Superior temporal gyrus (tissue), 1 donor: ENCODE data around the gene GRN.
"Not testable (repeated sequence)": the region's sequence is repeated elsewhere in the genome, so short reads cannot be mapped to it uniquely, and the experiment has no call there.

Experiments
- DNase-seq: peaks from one replicate; pipeline ENCODE4 v3.0.0-alpha.2; 2016; ENCODE audit errors: extremely low spot score

GRN gene

DNA sequence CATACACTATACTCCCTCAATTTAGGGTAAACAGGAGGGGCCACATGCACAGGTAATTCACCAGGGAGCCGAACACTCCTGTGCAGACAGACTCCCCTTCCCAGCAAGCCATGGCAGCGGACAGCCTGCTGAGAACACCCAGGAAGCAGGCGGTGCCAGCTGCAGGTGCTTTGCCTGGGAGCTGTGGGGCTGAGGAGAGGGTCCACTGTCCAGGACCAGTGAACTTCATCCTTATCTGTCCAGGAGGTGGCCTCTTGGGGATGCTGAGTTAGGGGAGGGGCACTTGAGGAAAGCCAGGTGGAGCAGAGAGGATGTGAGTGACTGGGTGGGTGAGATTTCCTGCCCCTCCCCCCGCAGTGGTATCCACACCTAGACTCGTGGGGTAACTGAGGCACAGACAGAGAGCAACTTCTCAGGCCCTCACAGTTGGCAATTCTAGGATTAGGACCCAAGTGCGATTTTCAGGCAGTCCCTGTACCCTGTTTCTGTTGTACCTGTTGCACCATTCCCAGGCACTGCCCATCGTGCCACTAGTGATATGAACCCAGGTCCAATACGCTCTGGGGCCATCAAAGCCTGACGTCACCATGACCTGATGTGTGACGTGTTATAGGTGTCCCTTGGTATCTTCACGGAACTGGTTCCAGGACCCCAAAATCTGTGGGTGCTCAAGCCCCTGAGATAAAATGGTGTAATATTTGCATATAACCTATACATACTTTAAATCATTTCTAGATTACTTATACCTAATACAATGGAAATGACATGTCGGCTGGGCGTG, 1.2 kb downstream of the GRN start:
- DNase-seq, result no peak

DNA sequence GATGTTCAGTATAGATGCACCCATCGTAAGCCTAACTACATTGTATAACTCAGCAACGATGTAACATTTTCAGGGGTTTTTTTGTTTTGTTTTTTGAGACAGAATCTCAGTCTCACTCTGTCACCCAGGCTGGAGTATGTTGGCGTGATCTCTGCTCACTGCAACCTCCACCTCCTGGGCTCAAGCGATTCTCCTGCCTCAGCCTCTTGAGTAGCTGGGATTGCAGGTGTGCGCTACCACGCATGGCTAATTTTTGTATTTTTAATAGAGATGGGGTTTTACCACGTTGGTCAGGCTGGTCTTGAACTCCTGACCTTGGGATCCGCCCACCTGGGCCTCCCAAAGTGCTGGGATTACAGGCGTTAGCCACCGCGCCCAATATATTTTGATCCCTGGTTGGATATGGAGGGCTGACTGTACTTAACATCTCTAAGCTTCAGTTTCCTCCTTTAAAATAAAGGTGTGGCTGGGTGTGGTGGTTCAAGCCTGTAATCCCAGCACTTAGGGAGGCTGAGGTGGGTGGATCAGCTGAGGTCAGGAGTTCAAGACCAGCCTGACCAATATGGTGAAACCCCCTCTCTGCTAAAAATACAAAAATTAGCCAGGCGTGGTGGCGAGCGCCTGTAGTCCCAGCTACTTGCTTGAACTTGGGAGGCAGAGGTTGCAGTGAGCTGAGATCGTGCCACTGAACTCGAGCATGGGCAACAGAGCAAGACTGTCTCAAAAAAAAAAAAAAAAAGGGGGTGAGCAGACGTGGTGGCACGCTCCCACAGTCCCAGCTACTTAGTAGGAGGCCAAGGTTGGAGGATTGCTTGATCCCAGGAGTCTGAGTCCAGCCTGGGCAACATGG, 2.3 kb downstream of the GRN start:
- DNase-seq, result not testable (repeated sequence)

DNA sequence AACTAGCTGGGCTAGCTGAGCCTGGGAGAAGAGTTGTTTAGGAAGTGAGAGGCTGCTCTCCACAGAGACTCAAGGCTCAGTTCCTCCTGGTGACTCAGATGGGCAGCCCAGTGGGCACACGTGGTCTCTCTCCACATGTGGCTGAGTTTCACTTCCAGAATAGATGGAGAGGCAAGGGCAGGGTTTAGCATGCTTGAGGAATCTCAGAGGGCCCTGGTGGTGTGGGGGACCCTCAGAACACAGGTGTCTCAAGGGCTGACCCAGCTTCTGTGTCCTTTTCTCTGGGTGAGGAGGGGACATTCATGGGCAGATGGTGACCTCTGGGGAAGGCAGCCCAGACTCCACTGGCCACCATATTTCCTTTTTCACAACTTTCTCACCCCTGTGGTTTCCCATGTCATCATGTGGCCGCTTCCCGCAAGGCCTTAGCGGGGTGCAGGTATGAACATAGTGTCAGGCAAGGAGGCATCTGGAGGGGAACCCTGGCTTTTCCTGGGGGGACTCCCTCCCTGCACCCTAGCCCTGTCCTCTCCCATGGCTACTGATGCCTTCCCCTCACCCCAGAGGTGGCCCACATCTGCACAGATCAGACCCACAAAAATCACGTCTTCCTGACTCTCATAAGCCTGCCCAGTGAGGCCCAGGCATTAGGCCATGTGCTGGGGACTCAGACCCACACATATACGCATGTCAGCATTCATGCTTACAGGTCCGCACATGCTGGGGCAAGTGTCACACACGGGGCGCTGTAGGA, 3.3 kb downstream of the GRN start:
- DNase-seq, result peak; percentile 29

DNA sequence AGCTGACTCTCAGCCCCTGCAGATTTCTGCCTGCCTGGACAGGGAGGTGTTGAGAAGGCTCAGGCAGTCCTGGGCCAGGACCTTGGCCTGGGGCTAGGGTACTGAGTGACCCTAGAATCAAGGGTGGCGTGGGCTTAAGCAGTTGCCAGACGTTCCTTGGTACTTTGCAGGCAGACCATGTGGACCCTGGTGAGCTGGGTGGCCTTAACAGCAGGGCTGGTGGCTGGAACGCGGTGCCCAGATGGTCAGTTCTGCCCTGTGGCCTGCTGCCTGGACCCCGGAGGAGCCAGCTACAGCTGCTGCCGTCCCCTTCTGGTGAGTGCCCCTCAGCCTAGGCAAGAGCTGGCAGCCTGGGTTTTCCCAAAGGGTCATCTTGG, 3.9 kb downstream of the GRN start:
- DNase-seq, result no peak

DNA sequence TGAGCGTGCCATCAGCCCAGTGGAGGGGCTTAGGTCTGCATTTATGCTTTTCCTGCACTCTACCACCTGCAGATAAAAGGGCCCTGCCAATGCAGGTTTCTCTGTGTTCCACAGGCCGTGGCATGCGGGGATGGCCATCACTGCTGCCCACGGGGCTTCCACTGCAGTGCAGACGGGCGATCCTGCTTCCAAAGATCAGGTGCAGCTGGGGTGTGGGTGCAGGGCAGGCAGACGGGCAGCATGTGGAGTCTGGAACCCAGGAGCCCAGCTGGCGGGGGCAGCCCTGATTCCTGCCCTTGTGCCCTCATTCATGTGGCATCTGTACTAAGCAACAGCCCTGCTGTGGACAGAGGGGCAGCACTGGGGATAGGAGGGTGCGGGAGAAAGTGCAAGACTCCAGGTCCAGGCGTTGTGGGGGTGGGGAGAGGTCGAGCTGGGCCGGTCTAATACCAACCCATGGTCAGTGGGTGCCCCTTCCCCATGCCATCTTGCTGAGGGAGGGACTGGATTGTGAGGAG, 4.5 kb downstream of the GRN start:
- no peak for DNase-seq

DNA sequence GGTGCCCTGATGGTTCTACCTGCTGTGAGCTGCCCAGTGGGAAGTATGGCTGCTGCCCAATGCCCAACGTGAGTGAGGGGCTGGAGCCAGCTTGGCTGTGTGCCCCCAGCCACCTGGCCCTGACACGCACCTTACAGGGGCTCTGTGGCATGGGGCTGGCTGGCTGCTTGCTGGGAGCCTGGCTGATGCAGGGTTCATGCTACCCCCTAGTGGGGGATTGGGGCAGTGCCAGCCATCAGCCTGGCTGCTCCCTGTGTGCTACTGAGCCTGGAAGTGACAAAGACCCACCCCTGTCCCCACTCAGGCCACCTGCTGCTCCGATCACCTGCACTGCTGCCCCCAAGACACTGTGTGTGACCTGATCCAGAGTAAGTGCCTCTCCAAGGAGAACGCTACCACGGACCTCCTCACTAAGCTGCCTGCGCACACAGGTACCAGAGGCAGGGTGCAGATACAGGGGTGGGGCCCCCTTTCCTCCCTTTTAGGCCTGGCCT, 5.7 kb downstream of the GRN start:
- peak; percentile 79 for DNase-seq

DNA sequence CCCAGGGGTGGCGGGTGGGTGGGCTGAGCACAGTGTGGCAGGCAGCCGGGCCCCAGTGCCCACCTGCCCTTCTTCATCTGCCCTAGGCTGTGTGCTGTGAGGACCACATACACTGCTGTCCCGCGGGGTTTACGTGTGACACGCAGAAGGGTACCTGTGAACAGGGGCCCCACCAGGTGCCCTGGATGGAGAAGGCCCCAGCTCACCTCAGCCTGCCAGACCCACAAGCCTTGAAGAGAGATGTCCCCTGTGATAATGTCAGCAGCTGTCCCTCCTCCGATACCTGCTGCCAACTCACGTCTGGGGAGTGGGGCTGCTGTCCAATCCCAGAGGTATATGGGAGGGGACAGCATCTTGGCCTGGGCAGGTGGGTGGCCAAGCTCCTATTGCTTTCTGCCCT, 6.4 kb downstream of the GRN start:
- DNase-seq, result no peak

DNA sequence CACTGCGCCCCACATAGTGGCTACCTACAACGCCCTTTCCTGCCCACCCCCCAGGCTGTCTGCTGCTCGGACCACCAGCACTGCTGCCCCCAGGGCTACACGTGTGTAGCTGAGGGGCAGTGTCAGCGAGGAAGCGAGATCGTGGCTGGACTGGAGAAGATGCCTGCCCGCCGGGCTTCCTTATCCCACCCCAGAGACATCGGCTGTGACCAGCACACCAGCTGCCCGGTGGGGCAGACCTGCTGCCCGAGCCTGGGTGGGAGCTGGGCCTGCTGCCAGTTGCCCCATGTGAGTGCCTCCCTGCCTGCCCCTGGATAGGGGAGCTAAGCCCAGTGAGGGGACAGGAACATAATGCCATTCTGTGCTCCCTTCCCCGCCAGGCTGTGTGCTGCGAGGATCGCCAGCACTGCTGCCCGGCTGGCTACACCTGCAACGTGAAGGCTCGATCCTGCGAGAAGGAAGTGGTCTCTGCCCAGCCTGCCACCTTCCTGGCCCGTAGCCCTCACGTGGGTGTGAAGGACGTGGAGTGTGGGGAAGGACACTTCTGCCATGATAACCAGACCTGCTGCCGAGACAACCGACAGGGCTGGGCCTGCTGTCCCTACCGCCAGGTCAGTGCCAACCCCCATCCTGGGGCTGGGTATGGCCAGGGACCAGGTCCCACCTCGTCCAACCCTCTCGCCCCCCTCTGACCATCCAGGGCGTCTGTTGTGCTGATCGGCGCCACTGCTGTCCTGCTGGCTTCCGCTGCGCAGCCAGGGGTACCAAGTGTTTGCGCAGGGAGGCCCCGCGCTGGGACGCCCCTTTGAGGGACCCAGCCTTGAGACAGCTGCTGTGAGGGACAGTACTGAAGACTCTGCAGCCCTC, 7.1 kb downstream of the GRN start:
- DNase-seq, result no peak

DNA sequence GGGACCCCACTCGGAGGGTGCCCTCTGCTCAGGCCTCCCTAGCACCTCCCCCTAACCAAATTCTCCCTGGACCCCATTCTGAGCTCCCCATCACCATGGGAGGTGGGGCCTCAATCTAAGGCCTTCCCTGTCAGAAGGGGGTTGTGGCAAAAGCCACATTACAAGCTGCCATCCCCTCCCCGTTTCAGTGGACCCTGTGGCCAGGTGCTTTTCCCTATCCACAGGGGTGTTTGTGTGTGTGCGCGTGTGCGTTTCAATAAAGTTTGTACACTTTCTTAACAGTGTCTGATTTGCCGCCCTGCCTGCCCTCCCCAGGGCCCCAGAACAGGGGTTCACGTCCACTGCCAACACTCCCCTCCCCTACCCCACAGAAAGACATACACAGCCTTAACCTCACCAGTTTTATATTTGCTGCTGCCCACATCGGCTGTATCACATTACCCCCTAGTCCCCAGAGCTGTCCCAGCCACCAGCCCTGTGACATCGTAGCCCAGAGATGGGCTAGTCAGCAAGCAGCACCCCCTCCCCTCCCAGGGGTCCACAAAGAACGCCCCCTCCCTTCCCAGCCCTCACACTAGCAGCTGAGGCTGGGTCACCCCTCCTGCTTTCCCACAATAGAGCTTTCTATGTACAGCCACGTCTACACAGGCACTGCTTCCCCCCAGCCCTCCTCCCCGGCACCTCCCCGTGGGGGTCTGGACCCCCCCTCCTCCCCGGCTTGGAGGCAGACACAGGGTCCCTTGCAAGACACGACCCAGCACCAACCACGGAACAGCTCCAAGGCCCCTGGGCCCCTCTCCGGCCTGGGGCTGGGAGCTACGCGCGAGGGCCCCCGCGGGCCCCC, 7.9 kb downstream of the GRN start:
- DNase-seq, result no peak

DNA sequence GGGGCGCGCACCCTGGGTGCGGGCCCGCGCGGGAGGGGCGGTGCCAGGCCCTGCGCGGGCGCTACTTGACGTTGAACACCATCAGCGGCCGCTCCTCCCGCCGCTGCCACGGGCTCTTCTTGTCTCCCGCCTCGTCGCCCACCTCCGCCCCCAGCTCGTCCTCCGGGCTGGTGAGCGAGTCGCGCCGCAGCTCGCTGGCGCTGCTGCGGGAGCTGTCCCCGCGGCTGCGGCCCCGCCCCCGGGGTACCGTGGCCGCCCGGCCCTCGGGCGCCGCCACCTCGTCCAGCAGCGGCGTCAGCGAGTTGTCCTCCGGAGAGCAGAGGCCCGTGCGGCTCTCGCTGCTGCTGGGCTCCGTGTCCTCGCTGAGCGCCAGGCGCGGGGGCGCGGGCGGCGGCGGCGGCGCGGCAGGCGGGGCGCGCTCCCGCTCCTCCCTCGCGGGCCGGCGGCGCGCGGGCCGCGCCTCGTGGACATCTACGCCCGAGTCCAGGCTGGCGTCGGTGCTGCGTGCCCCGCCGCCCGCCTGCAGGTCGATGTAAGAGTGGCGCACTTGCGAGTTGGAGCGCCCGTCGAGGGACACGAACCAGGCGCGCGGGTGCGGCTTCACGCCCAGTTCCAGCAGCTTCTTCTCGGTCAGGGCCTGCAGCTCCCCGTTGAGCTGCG, 8.7 kb downstream of the GRN start:
- no peak for DNase-seq

DNA sequence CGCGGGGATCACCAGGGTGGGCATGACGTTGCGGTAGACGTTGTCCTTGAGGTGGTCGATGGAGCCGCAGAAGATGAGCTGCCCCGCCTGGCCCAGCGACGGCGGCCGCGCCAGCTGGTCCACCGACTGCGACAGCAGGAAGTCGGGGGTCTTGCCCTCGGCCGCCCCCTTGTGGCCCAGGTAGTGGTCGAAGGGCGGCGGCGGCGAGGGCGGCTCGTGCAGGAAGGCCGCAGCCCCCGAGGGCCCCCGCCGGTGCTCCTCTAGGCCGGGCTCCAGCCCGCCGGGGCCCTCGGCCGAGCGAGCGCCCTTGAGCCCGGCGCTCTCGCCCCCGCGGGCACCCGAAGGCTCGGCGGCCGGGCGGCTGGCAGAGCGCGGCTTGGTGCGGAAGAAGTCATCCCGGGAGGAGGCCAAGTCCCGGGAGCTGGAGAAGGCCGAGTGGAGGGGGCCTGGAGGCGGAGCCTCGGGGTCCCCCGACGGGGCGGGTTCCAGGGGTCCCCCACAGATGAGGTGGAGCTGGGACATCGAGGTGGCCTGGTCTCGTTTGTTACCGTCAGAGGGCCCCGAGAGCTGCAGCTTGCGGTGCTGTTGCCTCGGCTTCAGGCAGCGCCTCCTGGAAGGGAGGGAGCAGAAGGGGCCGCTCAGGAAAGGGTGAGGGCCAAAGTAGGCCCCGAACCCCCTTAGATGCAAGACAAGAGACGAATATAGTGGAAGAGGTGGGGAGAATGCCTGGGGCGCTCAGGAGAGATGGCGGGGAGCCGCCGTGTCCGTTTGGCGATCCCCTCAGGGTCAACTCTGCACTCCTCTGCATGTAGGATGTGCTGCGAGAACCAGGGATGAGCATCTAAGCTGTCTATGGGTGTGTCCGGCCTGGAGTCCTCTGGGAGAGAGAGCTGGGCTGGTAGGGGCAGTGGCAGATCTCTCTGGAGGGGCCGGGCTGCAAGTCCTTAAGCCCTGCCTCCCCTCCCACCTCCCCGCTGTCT, 9.8 kb downstream of the GRN start:
- no peak for DNase-seq

DNA sequence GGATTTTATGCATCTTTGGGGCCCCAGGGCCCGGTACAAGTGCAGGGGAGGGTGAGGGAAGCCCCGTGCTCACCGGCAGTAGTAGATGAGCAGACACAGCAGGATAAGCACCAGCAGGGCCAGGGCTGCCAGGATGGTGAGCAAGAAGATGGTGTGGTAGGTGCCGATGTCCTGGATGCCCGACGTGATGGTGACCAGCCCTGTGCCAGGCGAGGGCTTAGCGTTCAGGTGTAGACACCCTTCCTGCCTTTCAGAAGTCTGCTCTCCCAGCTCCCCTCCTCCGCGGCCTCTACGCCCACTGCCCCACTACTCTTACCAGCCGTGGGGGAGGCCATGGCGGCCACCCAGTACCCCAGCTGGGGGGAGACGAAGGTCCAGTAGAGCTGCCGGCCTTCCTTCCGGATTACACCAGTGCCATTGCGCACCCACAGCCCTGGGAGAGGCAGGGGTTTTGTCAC, 10.6 kb downstream of the GRN start:
- no peak for DNase-seq

DNA sequence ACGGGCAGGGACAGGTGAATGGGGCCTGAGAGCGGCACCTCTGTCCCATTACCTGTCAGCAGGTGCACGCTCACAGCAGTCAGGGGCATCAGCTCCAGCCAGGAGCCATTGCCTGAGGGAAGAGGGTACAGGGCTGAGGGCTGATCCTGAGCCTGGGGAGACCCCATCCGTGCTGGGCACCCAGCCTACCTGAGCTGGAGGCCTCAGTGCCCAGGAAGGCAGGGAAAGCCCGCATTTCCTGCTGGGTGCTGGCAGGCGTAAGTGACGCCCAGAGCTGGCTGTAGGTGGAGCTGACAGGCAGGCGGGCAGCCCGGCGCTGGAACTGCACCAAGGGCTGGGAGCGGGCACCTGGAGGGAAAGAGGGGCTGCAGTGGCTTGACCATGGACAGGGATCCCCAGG, 11.1 kb downstream of the GRN start:
- no peak for DNase-seq

DNA sequence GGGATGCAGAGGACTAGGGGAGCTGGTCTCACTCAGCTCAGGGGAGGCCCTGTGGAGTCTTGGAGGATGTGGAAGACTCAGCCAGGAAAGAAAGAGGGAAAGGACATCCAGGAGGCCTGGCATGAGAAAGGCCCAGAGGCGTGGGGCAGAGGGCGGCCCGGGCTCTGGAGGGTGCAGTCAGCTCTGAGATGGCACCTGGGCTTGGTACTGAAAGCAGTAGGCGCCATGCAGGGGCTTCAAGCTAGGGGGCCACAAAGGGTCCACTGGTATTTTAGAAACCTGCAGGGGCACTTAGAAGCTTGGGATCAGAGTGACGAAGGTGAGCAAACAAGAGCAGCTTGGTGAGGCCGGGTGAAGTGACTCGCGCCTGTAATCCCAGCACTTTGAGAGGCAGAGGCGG, 13.0 kb downstream of the GRN start:
- no peak for DNase-seq

DNA sequence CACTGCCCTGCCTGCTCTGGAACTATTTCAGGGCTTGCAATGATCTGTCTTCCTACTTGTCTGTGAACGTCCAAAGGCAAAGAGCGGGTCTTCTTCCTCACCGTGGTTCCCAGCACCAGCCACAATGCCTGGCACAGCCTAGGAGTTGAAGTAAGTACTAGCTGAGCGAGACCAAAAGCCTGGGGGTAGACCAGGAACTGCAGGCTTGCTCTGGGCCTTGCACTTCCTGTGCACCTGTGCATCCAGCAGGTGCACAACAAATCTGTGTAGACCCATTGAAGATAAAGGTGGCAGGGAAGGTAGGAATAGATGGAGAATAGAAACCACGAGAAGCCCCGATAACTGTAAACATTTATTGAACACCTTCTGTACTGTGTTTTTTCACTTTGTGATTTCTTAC, 13.9 kb downstream of the GRN start:
- DNase-seq, result no peak

DNA sequence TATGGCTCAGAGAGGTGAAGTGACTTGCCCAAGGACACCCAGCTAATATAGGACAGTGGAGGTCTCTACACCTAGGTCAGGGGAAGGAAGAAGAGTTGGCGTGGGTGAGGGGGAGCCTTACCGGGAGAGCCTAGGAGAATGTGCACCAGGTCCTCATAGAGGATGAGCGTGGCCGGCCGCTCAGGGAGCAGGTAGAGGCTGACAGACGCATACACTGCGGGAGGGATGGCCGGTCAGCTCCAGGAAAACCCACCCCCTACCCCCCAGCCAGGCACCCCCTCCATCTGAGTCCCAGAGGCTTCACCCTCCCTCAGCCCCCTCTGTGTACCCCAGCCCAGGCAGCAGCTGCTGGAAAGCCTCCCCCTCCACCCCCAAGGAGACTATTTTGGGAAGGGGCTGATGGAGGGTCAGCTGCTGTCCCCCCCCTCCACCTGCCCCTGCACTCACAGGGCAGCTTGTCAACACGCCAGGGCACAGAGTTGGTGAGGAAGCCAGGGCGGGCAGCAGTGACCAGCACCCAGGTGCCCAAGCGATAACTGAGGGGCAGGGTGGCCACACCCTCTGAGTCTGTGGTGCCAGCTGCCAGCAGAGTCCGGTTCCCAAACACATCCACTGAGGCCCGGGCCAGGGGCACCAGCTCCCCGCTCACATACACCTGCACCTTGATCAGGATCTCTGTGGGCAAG, 14.5 kb downstream of the GRN start:
- DNase-seq, result no peak

DNA sequence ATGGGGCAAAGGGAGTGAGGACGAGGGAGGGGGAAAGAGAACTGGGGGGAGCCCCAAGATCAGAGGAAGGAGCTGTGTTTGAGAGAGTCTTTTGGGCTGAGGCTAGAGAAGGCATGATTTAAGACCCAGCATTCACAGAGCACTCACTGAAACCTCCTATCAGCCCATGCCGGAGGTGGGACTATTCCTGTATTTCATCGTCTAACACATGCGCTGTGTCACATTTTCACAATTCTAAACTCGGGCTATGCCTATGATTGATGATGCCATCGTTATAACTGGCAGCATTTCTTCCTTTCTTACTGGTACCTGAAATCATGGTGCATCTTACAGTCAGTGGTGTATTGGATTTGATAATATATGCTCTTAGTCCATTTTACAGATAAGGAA, 15.0 kb downstream of the GRN start:
- no peak for DNase-seq

DNA sequence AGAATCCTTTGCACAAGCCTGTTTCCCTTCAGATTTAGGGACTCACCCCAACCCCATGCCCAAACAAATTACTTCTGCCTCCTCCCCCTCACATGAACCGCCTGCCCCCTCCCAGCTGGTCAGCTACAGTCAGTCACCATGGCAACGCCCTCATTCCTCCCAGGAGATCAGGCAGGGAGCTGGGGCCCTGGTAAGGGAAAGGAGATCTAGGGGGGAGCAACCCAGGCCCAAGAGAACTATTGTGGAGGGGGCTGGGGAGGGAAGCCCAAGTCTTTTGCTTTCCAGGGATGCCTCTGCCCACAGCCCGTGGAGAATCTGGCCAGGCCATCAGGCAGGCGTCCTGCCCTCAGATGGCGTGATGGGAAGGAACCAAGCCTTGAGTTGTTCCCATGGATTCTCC, 15.7 kb downstream of the GRN start:
- DNase-seq, result no peak
